DMS 273 treated with DMSO at 0.1 percent for 48 hours (cell line): ENCODE results near the gene EAPP.
"Not testable (repeated sequence)": the region's sequence is repeated elsewhere in the genome, so short reads cannot be mapped to it uniquely, and the experiment has no call there.

ENCODE experiments used
- DNase-seq: peaks from one replicate; lab custom pipeline; 2025; lab: John Stamatoyannopoulos, UW

Gene EAPP

DNA sequence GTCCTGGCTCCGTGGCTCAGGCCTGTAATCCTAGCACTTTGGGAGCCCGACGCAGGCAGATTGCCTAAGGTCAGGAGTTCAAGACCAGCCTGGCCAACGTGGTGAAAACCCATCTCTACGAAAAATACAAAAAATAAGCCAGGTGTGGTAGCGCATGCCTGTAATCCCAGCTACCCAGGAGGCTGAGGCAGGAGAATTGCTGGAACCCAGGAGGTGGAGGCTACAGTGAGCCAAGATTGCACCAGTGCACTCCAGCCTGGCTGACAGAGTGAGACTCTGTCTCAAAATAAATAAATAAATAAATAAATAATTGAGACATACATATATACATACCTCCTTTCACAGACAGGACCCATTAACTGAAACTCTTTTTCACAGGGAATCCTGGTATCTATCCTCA is 1.4 kb downstream of the EAPP start:
- not testable (repeated sequence) for DNase-seq

DNA sequence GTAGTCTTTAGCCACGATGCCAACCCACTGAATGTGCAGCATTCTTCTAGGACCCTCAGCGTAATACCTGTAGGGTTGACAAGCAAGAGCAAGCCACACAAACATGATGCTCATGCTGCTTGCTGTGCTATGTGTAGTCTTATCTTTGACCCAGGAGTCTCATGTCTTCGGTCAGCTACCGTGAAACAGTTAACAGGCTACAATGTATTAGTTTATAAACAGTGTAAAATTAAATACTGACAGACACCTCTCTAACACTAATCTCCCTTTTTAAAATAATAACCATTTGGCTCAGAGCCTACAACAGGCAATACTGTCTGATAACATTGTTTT is 1.9 kb downstream of the EAPP start:
- DNase-seq, result no peak

DNA sequence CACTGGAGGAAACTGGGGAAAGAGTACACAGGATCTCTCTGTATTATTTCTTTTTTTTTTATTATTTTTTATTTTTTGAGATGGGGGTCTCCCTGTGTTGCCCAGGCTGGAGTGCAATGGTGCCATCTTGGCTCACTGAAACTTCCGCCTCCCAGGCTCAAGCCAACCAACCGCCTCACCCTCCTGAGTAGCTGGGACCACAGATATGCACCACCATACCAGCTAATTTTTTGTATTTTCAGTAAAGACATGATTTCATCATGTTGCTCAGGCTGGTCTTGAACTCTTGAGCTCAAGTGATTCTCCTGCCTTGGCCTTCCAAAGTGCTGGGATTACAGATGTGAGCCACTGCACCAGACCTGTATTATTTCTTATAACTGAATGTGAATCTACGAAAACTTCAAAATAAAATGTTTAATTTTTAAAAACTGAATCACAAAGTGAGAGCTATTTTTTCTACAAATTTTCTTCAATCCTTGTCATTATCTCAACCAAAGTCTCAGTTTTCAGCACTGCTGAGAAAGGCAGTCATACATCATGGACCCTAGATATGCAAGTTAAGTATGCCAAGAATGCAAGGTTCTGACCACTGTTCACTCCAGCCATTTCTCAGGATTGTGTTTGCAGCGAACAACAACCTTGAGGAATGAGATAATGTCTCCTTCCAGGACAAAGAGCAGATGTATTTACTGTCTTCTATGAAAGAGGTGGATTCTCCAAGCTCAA is 2.4 kb downstream of the EAPP start:
- no peak for DNase-seq

DNA sequence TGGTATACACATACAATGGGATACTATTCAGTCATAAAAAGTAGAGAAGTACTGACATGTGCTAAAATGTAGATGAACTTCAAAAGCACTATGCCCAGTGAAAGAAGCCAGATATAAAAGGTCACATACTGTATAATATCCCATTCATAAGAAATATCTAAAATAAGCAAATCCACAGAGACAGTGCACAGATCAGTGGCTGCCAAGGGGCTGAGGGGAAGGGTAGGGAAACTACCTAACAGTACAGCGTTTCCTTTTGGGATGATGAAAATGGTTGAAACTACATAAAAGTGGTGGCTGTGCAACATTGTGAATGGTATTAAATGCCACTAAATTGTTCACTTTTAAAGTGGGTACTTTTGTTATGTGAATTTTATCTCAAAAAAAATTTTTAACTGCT is 11.9 kb downstream of the EAPP start:
- no peak for DNase-seq

DNA sequence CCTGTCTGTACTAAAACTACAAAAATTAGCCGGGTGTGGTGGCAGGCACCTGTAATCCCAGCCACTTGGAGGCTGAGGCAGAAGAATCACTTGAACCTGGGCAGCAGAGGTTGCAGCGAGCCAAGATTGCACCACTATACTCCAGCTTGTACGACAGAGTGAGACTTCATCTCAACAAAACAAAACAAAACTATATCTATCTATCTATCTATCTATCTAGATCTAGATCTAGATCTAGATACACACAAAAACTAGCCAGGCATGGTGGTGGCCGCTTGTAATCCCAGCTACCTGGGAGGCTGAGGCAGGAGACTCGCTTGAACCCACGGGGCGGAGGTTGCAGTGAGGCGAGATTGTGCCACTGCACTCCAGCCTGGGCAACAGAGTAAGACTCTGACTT is 15.3 kb downstream of the EAPP start:
- DNase-seq, result not testable (repeated sequence)

DNA sequence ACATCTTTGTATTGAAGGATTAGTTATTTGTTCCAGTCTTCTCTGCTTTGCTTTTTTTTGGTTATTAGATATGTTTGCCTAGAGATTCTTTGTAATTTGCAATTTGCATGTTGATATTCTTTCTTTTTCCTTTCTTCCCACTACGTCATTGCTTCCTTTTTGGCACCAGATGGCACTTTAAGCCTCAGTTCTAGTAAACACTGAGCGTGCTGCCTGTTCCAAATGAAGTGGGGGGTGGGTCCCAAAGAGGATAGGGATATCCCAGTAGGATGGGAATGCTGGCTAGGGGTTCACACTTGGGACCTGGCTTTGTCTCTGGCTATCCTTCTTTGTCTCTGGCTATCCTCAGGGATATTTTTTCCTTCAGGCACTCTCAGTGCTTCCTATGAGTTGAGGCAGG is 17.0 kb downstream of the EAPP start:
- no peak for DNase-seq

DNA sequence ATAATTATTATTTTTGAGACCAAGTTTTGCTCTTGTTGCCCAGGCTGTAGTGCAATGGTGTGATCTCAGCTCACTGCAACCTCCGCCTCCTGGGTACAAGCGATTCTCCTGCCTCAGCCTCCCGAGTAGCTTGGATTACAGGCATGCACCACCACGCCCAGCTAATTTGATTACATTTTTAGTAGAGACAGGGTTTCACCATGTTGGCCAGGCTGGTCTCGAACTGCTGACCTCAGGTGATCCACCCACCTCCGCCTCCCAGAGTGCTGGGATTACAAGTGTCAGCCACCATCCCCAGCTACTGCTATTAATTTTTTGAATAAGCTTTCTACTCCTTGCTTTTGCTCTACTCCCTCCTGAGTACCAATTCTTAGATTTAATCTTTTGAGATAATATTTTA is 18.4 kb downstream of the EAPP start:
- DNase-seq, result not testable (repeated sequence)

DNA sequence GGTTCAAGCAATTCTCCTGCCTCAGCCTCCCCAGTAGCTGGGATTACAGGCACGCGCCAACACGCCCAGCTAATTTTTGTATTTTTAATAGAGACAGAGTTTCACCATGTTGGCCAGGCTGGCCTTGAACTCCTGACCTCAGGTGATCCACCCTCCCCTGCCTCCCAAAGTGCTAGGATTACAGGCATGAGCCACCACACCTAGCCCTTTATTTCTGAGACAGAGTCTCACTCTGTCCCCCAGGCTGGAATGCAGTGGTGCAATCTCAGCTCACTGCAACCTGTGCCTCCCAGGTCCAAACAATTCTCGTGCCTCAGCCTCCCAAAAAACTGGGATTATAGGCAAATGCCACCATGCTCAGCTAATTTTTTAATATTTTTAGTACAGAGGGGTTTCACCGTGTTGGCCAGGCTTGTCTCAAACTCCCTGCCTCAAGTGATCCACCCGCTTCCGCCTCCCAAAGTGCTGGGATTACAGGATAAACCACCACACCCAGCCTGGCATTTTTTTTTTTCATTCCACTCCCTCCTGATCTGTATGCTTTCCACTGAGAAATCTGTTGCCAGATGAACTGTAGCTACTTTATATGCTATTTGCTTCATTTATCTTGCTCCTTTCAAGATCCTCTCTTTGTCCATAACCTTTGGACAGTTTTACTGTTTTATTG is 19.1 kb downstream of the EAPP start:
- not testable (repeated sequence) for DNase-seq

DNA sequence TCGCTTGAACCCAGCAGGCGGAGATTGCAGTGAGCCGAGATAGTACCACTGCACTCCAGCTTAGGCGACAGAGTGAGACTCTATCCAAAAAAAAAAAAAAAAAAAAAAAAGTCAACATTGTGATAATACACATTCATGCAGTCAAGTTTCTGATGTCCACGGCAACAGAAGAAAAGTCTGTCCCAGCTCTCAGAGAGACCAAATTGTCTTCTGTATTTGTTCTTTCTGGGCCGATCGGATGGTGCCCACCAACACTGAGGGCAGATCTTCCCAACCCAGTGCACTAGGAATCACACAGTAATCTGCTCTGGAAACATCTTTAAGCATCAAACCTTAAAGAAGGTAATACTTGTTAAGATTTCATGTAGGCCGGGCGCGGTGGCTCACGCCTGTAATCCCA is 31.6 kb downstream of the EAPP start:
- DNase-seq, result no peak

DNA sequence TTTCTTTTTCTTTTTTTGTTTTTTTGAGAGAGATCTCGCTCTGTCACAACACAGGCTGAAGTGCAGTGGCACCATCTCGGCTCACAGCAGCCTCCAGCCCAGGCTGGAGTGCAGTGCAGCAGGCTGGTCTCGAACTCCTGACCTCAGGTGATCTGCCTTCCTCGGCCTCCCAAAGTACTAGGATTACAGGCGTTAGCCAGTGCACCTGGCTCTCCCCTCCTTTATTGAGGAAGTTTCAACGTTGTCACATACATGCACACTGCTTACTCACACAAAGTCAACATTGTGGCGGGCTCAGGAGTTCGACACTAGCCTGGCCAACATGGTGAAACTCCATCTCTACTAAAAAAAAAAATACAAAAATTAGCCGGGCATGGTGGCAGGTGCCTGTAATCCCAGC is 32.0 kb downstream of the EAPP start:
- DNase-seq, result no peak

DNA sequence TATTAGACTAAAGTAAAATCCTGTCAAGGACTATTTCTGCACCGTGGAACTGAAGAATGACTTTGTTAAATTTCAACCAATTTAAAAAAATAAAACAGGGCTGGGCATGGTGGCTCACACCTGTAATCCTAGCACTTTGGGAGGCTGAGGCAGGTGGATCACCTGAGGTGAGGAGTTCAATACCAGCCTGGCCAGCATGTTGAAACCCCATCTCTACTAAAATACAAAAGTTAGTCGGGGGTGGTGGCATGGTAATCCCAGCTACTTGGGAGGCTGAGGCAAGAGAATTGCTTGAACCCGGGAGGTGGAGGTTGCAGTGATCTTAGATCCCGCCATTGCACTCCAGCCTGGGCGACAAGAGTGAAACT is 34.4 kb downstream of the EAPP start:
- not testable (repeated sequence) for DNase-seq

DNA sequence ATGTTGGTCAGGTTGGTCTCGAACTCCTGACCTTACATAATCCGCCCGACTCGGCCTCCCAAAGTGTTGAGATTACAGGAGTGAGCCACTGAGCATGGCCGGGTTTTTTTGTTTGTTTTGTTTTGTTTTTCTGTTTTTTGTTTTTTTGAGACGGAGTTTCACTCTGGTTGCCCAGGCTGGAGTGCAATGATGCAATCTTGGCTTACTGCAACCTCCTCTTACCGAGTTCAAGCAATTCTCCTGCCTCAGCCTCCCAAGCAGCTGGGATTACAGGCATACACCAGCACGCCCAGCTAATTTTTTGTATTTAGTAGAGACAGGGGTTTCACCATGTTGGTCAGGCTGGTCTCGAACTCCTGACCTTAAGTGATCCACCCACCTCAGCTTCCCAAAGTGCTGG is 35.5 kb downstream of the EAPP start:
- DNase-seq, result not testable (repeated sequence)

DNA sequence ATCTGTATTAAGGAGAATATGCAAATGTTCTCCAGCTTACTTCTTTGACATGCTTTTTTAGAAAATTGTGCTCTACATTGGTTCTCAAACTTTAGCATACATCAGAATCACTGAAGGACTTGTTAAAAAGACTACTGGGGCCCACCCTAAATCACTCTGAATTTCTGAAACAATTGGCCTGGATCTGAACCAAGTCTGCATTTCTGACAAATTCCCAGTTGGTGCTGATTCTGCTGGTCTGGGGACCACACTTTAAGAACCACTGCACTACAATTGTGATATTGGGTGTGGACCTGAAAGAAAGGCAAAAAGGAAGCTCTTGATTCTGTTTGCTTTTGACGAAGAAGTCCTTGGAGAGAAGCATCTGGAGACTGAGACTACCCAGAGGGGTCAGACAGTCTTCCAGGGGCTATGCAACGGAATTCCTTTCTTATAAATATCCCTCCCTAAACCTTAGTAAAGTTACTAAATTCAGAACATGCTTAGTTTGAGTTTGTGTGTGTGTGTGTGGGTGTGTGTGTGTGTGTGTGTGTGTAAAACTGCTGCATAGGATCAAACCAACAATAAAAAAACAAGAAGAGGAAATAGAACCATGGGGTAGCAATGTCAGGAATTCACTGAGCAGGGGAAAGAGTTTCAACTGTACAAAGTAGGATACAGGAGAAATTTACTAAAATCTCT is 36.8 kb downstream of the EAPP start:
- DNase-seq, result no peak

DNA sequence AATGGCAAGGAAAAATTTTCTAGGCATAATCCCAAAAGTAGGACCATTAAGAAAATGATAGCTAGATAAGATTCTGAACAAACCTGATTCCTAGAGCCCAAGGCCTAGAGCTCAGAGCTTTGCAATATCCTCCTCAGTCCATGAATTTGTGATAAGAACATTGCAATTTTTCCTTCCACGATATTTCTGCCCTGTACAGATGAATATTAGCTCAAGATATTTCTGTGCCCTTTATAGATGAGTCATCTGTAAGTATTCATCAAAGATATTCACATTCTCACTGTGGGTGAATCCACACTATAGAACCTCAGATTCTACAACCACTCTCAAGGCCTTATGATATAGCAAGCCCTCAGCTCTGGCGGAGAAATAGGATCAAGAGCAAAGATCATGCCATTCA is 37.5 kb downstream of the EAPP start:
- DNase-seq, result no peak

DNA sequence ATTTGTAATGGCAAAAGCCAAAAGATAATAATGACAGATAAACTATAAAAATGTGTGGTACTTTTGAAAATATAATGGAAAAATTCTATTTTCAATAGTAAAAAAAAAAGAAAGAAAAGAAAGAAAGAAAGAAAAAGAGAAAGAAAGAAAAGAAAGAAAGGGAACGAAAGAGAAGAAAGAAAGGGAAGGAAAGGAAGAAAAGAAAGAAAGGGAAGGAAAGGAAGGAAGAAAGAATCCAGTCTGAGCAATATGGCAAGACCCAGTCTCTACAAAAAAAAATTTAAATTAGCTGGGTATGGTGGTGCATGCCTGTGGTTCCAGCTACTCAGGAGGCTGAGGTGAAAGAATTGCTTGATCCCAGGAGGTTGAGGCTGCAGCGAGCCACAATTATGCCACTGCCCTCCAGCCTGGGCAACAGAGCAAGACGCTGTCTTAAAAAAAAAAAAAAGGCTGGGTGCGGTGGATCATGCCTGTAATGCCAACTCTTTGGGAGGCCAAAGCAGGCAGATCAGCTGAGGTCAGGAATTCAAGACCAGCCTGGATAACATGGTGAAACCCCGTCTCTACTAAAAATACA is 38.4 kb downstream of the EAPP start:
- DNase-seq, result no peak

DNA sequence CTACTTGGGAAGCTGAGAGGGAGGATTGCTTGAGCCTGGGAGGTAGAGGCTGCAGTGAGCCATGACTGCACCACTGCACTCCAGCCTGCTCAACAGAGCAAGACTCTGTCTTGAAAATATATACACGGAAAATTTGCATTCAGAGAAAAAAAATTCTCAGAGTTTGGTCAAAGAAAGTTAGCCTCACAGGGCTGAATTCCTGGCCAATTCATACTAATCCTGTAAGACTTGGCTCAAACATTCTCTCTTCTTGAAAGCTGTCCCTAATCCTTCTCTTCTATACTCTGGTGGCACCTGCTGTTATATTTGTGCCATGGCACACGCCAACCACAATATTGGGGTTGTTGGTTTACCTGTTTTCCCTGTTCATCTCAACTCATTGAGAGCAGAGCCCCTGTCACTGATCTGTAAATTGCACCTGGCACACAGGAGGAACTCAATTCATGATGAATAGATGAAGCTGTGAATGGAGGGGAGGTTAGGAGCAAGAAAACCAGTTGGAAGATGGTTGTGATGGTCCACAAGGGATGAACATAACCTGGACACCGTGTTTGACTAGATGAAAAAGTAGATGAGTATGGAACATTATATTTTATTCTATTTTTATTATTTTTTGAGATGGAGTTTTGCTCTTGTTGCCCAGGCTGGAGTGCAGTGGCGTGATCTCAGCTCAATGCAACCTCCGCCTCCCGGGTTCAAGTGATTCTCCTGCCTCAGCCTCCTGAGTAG is 40.7 kb downstream of the EAPP start:
- DNase-seq, result no peak

DNA sequence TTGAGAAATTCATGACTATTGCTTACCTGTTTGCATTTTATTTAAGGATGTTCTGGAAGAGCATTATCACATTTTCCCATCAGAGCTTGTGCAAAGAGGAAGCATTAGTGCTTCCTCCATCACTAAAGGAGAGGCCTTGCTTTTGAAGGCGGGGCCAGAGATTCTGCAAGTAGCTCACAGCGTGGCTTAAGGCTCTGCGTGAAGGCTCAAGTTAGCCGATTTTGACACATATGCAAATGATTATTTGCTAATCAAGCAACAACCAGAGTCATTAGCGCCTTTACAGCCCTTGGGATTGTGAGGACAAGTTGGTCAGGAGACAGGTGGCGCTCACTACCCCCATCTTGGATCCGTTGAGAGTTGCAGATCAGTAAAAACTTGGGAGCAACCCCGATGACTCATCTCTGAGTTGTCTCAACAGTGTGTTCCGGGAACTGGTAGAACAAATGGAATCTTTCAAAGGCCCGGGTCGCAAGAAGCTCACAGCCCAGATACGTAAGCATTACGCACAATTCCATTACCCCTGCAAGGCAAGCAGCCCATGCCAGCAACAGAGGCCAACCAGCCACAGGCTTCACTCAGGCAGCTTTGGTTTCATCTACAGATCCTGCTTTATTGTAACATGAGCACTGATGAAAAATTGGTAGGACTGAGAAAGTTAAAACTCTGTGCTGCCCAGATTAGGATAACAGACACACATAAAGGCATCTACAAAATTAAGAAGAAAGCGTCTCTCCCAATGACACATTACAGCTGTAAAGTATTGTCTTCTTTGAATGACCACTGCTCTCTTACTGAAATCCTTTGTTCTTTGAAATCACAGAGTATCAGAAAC is 42.6 kb downstream of the EAPP start:
- DNase-seq, result no peak

DNA sequence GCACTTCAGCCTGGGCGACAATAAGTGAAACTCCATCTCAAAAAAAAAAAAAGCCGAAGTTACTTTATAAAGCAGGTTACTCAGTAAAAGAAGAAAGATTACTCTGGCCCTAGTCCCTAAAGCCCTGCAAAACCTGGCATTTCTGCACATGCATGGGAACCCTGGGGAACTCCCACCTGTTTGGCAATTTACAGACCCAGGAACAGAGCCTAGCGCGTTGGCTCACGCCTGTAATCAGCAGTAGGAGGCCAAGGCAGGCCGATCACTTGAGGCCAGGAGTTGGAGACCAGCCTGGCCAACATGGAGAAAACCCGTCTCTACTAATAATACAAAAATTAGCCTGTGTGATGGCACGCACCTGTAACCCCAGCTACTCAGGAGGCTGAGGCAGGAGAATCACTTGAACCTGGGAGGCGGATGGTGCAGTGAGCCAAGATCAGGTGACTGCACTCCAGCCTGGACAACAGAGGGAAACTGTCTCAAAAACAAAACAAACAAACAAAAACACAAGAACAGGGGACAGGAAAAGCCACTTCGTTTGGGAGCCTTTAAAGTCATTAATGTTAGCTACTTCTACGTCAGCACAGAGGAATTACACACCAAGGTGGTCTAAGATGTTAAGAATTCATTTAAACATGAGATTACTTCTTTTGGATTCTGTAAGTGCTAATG is 43.4 kb downstream of the EAPP start:
- DNase-seq, result no peak

DNA sequence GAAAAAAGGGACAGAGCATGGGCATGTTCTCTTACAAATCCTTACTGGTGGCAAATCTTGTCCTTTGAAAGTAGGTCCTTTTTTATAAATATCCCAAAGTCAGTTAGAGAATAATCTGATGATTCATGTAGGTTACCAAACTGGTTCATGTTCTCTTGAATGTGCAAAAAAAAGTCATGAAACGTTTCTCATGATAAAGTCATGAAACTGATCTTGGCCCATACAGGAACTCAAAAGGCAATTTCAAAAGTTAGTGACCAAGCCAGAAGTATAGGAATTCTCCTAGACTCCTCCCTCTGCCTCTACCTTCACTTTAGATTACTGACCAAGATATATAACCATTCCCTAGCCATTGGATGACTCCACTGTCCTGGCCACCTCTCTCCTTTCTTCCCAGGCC is 50.2 kb downstream of the EAPP start:
- no peak for DNase-seq

DNA sequence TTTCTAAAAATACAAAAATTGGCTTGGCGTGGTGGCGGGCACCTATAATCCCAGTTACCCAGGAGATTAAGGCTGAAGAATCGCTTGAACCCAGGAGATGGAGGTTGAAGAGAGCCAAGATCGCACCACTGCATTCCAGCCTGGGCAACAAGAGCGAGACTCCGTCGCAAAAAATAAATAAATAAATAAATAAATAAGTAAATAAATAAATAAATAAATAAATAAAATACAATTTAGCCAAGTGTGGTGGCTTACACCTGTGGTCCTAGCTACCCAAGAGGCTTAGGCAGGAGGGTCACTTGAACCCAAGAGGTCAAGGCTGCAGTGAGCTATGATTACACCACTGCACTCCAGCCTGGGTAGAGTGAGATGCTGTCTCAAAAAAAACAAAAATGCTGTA is 51.0 kb downstream of the EAPP start:
- DNase-seq, result no peak

DNA sequence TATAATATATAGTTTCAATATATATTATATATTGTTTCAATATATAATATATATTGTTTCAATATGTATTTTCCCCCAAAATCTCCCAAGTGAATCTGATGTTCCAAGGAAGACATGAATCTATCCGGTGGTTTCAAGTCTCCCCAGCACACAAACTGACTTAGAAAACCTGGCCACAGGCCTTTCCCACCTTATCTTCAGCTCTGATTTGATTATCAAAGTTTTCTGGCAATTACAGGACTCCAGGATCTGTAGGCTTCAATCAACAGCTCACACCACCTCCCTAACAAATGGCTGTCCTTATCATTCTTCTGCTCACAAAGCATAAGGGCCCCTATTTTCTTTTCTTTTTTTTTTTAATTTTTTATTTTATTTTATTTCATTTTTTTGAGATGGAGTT is 54.8 kb downstream of the EAPP start:
- no peak for DNase-seq
